ENCODE results near the gene FLRT2. TPM values are rescaled to one million over a fixed set of nuclear protein-coding genes. Genes with fewer than 3 reads are reported as not detected.

FLRT2 gene
- total RNA-seq, 1 experiment from 2014 or later, result not detected

GRCh38 chr14:85554106-85554505 is 24.2 kb downstream of the FLRT2 start:
- DNase-seq, result no peak
- H3K9me3 Mint-ChIP-seq (ENCODE audit: low read depth, unreplicated experiment), result peaks cover 5% of the 10 kb centered on the region
- CTCF ChIA-PET, result no interaction called here
- no peaks in the 10 kb centered on the region for H3K27me3 Mint-ChIP-seq (ENCODE audit: unreplicated experiment)
- intact Hi-C loops (cut with micrococcal nuclease; ENCODE audit: unreplicated experiment), result no loop called here
- no peak for TF ChIP-seq CTCF (IDR thresholded peaks at IDR 0.05; ENCODE audit: unreplicated experiment)
- H3K36me3 Mint-ChIP-seq (ENCODE audit: insufficient read depth, unreplicated experiment), result no peaks in the 10 kb centered on the region
- no peaks in the 10 kb centered on the region for H3K4me1 Mint-ChIP-seq (ENCODE audit: low read depth, unreplicated experiment)
- no peak overlapping the region for H3K4me3 Mint-ChIP-seq (ENCODE audit: low read depth, unreplicated experiment)
- BruUV-seq (replicated peaks), result no TSS peak
- no peak overlapping the region for H3K27ac Mint-ChIP-seq (ENCODE audit: unreplicated experiment)

DNA sequence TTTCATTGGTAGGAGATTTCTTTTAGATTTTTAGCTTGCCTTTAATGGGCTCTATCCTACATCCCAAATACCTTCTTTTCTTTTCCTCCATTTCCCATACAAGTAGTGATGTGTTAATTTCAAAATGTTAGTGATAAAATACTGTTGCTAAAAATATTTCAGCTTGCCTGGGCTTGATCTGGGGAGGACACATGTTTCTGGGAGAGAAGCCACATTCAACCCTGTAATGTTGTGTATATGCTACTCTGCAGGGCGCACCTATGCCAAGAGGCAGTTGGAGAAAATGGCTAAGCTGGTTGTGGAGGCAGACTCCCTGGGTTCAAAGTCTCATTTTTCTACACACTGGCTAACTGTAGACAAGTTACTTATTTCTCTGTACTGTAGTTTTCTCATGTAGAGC is 26.3 kb downstream of the FLRT2 start:
- BruUV-seq (replicated peaks), result no TSS peak
- Mint-ChIP-seq H3K4me3 (ENCODE audit: low read depth, unreplicated experiment) (no peak overlapping the region), H3K27me3 (ENCODE audit: unreplicated experiment) (no peaks in the 10 kb centered on the region), H3K9me3 (ENCODE audit: low read depth, unreplicated experiment) (peaks cover 5% of the 10 kb centered on the region), H3K4me1 (ENCODE audit: low read depth, unreplicated experiment) (no peaks in the 10 kb centered on the region), H3K36me3 (ENCODE audit: insufficient read depth, unreplicated experiment) (no peaks in the 10 kb centered on the region), H3K27ac (ENCODE audit: unreplicated experiment) (no peak overlapping the region)
- DNase-seq, result no peak
- TF ChIP-seq CTCF (IDR thresholded peaks at IDR 0.05; ENCODE audit: unreplicated experiment), result no peak
- intact Hi-C loops (cut with micrococcal nuclease; ENCODE audit: unreplicated experiment), result no loop called here
- CTCF ChIA-PET, result no interaction called here

DNA sequence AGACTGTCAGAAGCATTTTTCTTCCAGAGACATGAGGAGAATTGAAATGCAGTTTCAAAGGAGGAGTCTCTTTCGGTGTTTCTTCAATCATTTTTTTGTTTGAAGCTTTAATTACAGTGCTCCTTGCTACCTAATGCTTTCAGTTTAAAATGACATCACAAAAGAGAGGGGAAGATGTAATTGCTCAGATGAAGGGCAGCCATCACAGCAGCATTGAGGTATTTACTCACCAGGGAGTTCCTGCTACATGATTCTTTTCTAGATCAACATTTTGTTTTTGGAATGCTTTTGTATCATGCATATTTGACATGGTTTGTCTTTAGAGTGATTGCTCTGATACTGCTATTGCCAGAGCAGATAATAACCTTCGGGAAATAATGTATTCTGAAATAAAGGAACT is 28.6 kb downstream of the FLRT2 start:
- no peak for TF ChIP-seq CTCF (IDR thresholded peaks at IDR 0.05; ENCODE audit: unreplicated experiment)
- H3K36me3 Mint-ChIP-seq (ENCODE audit: insufficient read depth, unreplicated experiment), result no peaks in the 10 kb centered on the region
- no peak for DNase-seq
- no peak overlapping the region for H3K27ac Mint-ChIP-seq (ENCODE audit: unreplicated experiment)
- peaks cover 5% of the 10 kb centered on the region for H3K9me3 Mint-ChIP-seq (ENCODE audit: low read depth, unreplicated experiment)
- no peaks in the 10 kb centered on the region for H3K4me1 Mint-ChIP-seq (ENCODE audit: low read depth, unreplicated experiment)
- no TSS peak for BruUV-seq (replicated peaks)
- intact Hi-C loops (cut with micrococcal nuclease; ENCODE audit: unreplicated experiment), result no loop called here
- no peak overlapping the region for H3K4me3 Mint-ChIP-seq (ENCODE audit: low read depth, unreplicated experiment)
- H3K27me3 Mint-ChIP-seq (ENCODE audit: unreplicated experiment), result no peaks in the 10 kb centered on the region
- CTCF ChIA-PET, result no interaction called here

DNA sequence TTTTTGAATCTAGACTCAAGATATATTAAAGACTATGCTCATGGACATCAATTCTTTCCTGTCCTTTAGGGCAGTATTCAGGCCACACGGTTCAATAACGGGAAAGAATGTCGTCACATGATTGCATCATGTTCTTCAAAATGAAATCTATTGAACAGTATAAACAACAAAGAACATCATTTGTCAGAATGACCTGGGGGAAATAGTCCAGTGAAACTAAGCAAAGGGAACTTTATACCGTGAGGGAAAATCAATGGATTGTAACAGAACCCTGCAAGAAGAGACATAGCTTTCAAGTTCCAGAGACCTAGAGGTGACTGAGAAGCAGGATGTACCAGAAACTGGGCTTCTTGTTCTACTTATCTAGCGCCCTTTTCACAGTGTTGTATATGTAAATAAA is 32.7 kb downstream of the FLRT2 start:
- no peak for TF ChIP-seq CTCF (IDR thresholded peaks at IDR 0.05; ENCODE audit: unreplicated experiment)
- no peak overlapping the region for H3K4me3 Mint-ChIP-seq (ENCODE audit: low read depth, unreplicated experiment)
- H3K27me3 Mint-ChIP-seq (ENCODE audit: unreplicated experiment), result no peaks in the 10 kb centered on the region
- no peaks in the 10 kb centered on the region for H3K4me1 Mint-ChIP-seq (ENCODE audit: low read depth, unreplicated experiment)
- no TSS peak for BruUV-seq (replicated peaks)
- CTCF ChIA-PET, result no interaction called here
- no peaks in the 10 kb centered on the region for H3K36me3 Mint-ChIP-seq (ENCODE audit: insufficient read depth, unreplicated experiment)
- intact Hi-C loops (cut with micrococcal nuclease; ENCODE audit: unreplicated experiment), result no loop called here
- peaks cover 3% of the 10 kb centered on the region for H3K9me3 Mint-ChIP-seq (ENCODE audit: low read depth, unreplicated experiment)
- no peak overlapping the region for H3K27ac Mint-ChIP-seq (ENCODE audit: unreplicated experiment)
- DNase-seq, result no peak
